Suprapubic skin (tissue), 4 donors: Measurements from ENCODE around the gene SLC34A3.

Source experiments
- EP300 ChIP-seq: sonication (generic); formaldehyde crosslinking; IDR thresholded peaks from one replicate; pipeline ENCODE4 v1.6.1; 2017; ENCODE audit warnings: antibody characterized with exemption
- POLR2A ChIP-seq, 2 donors: fragments of 450-650 bp; IDR thresholded peaks; one replicate each; pipeline ENCODE4 v1.6.1; 2017; ENCODE audit warnings: antibody characterized with exemption in 2 of 2, mild to moderate bottlenecking in 2 of 2, moderate library complexity in 2 of 2
- POLR2AphosphoS5 ChIP-seq, 3 donors: sonication (generic); formaldehyde crosslinking; IDR thresholded peaks; one replicate each; pipeline ENCODE4 v1.6.1; 2017; ENCODE audit warnings: antibody characterized with exemption in 3 of 3
- TF ChIP-seq, protein P1 (sequence below), 2 donors: fragments of 200-600 bp in 1 of 2; fragments of 450-650 bp in 1 of 2; sonication (generic) in 1 of 2; IDR thresholded peaks; one replicate each; pipeline ENCODE4 v1.5.1; 2016 to 2019; ENCODE audit warnings: antibody characterized with exemption in 2 of 2, mild to moderate bottlenecking in 1 of 2, moderate library complexity in 1 of 2

DNA sequence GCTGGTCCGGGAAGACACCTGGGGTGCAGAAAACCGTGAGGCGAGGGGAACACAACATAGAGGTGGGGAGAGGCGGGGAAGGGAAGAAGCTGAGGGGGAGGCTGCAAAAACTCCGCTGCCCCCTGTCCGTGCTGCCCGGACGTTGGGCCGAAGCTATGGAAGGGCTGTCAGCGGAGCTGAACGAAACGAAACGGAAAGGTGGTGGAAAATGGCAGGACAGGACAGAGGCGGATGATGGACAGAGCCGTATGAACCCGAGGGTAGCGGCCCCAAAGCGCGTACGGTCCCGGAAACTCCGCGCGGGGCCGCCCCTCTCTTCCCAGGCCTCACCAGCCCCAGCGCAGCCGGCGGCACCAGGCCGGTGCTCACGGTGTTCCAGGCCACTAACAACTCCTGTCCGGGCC is 42.6 kb upstream of the SLC34A3 start:
- TF ChIP-seq, protein P1, sequence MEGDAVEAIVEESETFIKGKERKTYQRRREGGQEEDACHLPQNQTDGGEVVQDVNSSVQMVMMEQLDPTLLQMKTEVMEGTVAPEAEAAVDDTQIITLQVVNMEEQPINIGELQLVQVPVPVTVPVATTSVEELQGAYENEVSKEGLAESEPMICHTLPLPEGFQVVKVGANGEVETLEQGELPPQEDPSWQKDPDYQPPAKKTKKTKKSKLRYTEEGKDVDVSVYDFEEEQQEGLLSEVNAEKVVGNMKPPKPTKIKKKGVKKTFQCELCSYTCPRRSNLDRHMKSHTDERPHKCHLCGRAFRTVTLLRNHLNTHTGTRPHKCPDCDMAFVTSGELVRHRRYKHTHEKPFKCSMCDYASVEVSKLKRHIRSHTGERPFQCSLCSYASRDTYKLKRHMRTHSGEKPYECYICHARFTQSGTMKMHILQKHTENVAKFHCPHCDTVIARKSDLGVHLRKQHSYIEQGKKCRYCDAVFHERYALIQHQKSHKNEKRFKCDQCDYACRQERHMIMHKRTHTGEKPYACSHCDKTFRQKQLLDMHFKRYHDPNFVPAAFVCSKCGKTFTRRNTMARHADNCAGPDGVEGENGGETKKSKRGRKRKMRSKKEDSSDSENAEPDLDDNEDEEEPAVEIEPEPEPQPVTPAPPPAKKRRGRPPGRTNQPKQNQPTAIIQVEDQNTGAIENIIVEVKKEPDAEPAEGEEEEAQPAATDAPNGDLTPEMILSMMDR (IDR thresholded peaks at IDR 0.05) = no peak
- TF ChIP-seq POLR2AphosphoS5 (IDR thresholded peaks at IDR 0.05) (no peak), POLR2A (IDR thresholded peaks at IDR 0.05) (no peak), EP300 (no peak)
